SU-DHL-6 (cell line): ENCODE data around the gene RASSF10.

Experiments
- H2AFZ ChIP-seq: fragments of 200-600 bp; sonication (generic); 2 replicates; pipeline ENCODE4 v1.6.1; 2014; ENCODE audit warnings: low read depth, mild to moderate bottlenecking, moderate library complexity, mixed read lengths, antibody characterized with exemption, low read length; ENCODE audit not compliant: severe bottlenecking
- H3F3A ChIP-seq: fragments of 200-600 bp; shearing (Covaris generic); 2 replicates; pipeline ENCODE4 v1.6.0; 2016; ENCODE audit warnings: antibody characterized with exemption, mild to moderate bottlenecking; ENCODE audit not compliant: insufficient read depth
- H3K27ac ChIP-seq: fragments of 200-600 bp; sonication (generic); 2 replicates; pipeline ENCODE4 v1.5.1; 2016; ENCODE audit warnings: low read depth, mild to moderate bottlenecking, low read length, moderate library complexity, mixed read lengths
- H3K27me3 ChIP-seq: fragments of 200-600 bp; sonication (generic), shearing (Covaris generic); 2 replicates; pipeline ENCODE4 v1.6.0; 2014; ENCODE audit warnings: mild to moderate bottlenecking, low read length
- H3K36me3 ChIP-seq: fragments of 200-600 bp; sonication (generic); 2 replicates; pipeline ENCODE4 v1.6.1; 2014; ENCODE audit warnings: mild to moderate bottlenecking, low read length, mixed read lengths
- H3K4me2 ChIP-seq: fragments of 300-600, 200-600 bp; shearing (Covaris generic), sonication (generic); 2 replicates; pipeline ENCODE4 v1.6.0; 2014; ENCODE audit warnings: low read length, low read depth, mild to moderate bottlenecking; ENCODE audit not compliant: poor library complexity, severe bottlenecking
- H3K4me3 ChIP-seq: fragments of 200-600 bp; sonication (generic); 2 replicates; pipeline ENCODE4 v1.5.1; 2014; ENCODE audit warnings: antibody characterized with exemption, low read length, mild to moderate bottlenecking, mixed read lengths; ENCODE audit not compliant: insufficient read depth, poor library complexity, severe bottlenecking
- H3K79me2 ChIP-seq: fragments of 200-600 bp; sonication (generic); 2 replicates; pipeline ENCODE4 v1.6.1; 2014; ENCODE audit warnings: mild to moderate bottlenecking, low read length, moderate library complexity; ENCODE audit not compliant: insufficient read depth
- H3K9ac ChIP-seq: fragments of 200-600 bp; sonication (generic); 2 replicates; pipeline ENCODE4 v1.7.0; 2014; ENCODE audit warnings: mild to moderate bottlenecking, low read length
- H3K9me2 ChIP-seq: fragments of 200-600 bp; sonication (generic); replicated peaks from 2 replicates; pipeline ENCODE4 v1.6.1; 2014; ENCODE audit warnings: low read length; ENCODE audit not compliant: insufficient read depth
- H3K9me3 ChIP-seq: fragments of 200-600 bp; sonication (generic); 2 replicates; pipeline ENCODE4 v1.6.1; 2014; ENCODE audit warnings: low read length, mixed read lengths; ENCODE audit not compliant: insufficient read depth
- H4K20me1 ChIP-seq: fragments of 200-600 bp; sonication (generic); 2 replicates; pipeline ENCODE4 v1.6.1; 2014; ENCODE audit warnings: low read depth, mild to moderate bottlenecking, antibody characterized with exemption, low read length, moderate library complexity, mixed read lengths
- EZH2phosphoT487 ChIP-seq: fragments of 200-600 bp; sonication (generic), shearing (Covaris generic); conservative IDR thresholded peaks from 2 replicates; pipeline ENCODE4 v1.6.1; 2018; ENCODE audit warnings: mild to moderate bottlenecking, antibody characterized with exemption, low read length, moderate library complexity, mixed read lengths
- TF ChIP-seq, protein P1 (sequence below): fragments of 200-600 bp; sonication (generic); IDR thresholded peaks from one replicate; pipeline ENCODE4 v1.5.1; 2017; ENCODE audit warnings: antibody characterized with exemption, mild to moderate bottlenecking, low read length, moderate library complexity; ENCODE audit not compliant: insufficient read depth, poor library complexity, severe bottlenecking

RASSF10 gene

DNA sequence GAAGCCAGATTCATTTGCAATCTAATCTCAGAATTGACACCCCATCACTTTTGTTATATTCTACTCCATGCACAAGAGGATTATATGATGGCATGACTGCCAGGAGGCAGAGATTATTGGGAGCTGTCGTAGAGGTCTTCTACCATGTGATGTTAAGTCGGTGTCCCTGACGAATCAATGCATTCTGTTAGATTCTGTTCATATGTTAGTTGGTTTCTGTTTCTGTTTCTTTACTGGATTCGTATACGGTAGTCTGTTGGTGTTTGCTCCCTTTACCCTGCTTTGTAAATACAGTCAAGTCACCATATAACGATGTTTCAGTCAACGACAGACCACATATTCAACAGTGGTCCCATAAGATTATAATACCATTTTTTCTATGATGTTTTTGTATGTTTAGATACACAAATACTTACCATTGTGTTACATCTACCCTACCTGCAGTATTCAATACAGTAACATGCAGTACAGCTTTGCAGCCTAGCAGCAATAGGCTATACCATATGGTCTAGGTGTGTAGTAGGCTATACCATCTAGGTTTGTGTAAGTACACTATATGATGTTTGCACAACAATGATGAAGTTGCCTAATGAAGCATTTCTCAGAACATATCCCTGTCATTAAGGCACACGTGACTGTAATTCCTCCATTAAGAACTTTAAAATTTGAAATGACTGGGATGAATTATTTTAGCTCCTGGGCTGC, 22.8 kb upstream of the RASSF10 start:
- Histone ChIP-seq H3K36me3 (no peaks in the 10 kb centered on the region), H4K20me1 (no peaks in the 10 kb centered on the region), H3K4me2 (no peak overlapping the region), H3K9me2 (no peaks in the 10 kb centered on the region), H3F3A (no peaks in the 10 kb centered on the region), H3K9ac (no peak overlapping the region), H3K79me2 (no peaks in the 10 kb centered on the region), H3K4me3 (no peak overlapping the region), H2AFZ (no peak overlapping the region), H3K27ac (no peak overlapping the region), H3K9me3 (no peaks in the 10 kb centered on the region), H3K27me3 (no peaks in the 10 kb centered on the region)
- TF ChIP-seq, protein P1, sequence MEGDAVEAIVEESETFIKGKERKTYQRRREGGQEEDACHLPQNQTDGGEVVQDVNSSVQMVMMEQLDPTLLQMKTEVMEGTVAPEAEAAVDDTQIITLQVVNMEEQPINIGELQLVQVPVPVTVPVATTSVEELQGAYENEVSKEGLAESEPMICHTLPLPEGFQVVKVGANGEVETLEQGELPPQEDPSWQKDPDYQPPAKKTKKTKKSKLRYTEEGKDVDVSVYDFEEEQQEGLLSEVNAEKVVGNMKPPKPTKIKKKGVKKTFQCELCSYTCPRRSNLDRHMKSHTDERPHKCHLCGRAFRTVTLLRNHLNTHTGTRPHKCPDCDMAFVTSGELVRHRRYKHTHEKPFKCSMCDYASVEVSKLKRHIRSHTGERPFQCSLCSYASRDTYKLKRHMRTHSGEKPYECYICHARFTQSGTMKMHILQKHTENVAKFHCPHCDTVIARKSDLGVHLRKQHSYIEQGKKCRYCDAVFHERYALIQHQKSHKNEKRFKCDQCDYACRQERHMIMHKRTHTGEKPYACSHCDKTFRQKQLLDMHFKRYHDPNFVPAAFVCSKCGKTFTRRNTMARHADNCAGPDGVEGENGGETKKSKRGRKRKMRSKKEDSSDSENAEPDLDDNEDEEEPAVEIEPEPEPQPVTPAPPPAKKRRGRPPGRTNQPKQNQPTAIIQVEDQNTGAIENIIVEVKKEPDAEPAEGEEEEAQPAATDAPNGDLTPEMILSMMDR, result no peak

DNA sequence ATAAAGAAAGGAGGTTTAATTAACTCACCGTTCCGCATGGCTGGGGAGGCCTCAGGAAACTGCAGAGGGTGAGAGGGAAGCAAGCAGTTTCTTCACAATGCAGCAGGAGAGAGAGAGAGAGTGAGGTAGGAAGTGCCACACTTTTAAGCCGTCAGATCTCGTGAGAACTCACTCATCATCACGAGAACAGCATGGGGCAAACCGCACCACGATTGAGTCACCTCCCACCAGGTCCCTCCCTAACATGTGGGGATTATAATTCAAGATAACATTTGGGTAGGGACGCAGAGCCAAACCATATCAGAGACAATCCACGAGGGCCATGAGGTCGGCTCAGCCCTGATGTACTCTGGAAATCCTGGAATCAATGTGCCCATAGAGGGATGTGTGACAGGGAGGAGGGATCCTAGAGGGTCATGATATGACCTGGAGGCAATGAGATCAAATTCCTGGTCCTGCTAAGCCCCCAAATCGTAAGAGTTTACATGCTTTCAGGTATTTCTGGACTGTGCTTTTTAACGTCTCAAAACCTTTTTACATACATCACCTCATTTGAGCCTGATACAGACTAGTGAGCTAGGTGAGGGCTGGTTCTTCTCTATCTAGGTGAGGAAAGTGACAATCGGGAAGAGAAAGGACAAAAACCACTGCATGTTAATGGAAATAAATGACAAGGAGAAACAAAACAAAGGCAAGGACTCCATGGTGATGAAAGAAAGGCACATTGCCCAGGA, 19.5 kb upstream of the RASSF10 start:
- H3K9me3 ChIP-seq, result no peaks in the 10 kb centered on the region
- H3K36me3 ChIP-seq, result no peaks in the 10 kb centered on the region
- H3K9me2 ChIP-seq, result no peaks in the 10 kb centered on the region
- no peaks in the 10 kb centered on the region for H4K20me1 ChIP-seq
- no peak overlapping the region for H3K9ac ChIP-seq
- no peak overlapping the region for H3K4me2 ChIP-seq
- no peak overlapping the region for H3K4me3 ChIP-seq
- no peak overlapping the region for H3K27ac ChIP-seq
- no peak overlapping the region for H2AFZ ChIP-seq
- TF ChIP-seq, protein P1, result no peak
- TF ChIP-seq EZH2phosphoT487, result no peak
- no peaks in the 10 kb centered on the region for H3F3A ChIP-seq
- no peaks in the 10 kb centered on the region for H3K79me2 ChIP-seq
- H3K27me3 ChIP-seq, result no peaks in the 10 kb centered on the region

DNA sequence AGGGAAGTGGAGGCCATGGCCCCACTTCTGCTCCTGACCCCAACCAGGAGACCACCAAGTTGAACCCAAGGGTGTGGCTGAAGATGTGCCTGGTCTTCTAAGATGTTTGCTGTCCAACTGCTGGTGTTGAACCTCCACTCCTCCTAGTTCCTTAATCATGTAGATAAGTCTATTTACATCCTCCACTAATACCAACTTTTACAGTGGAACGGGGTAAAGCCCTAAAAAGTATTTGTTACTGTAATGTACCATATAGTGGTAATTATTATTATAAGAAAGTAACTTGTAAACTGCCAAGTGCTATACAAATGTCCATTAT, 19.0 kb upstream of the RASSF10 start:
- no peaks in the 10 kb centered on the region for H3F3A ChIP-seq
- no peak overlapping the region for H3K4me2 ChIP-seq
- H3K79me2 ChIP-seq, result no peaks in the 10 kb centered on the region
- no peaks in the 10 kb centered on the region for H3K9me3 ChIP-seq
- H4K20me1 ChIP-seq, result no peaks in the 10 kb centered on the region
- no peak overlapping the region for H2AFZ ChIP-seq
- TF ChIP-seq EZH2phosphoT487, result no peak
- TF ChIP-seq, protein P1, result no peak
- no peak overlapping the region for H3K9ac ChIP-seq
- no peaks in the 10 kb centered on the region for H3K36me3 ChIP-seq
- no peaks in the 10 kb centered on the region for H3K9me2 ChIP-seq
- H3K4me3 ChIP-seq, result no peak overlapping the region
- H3K27me3 ChIP-seq, result no peaks in the 10 kb centered on the region
- H3K27ac ChIP-seq, result no peak overlapping the region
